Measurements from ENCODE around the gene IGF2BP2. TPM values are rescaled to one million over a fixed set of nuclear protein-coding genes. Genes with fewer than 3 reads are reported as not detected.

Gene IGF2BP2
- total and polyA plus RNA-seq, 2 donors (not counting 1 experiment from before 2014, with no cell fraction given), result 0.01 TPM; not detected in 1

DNA sequence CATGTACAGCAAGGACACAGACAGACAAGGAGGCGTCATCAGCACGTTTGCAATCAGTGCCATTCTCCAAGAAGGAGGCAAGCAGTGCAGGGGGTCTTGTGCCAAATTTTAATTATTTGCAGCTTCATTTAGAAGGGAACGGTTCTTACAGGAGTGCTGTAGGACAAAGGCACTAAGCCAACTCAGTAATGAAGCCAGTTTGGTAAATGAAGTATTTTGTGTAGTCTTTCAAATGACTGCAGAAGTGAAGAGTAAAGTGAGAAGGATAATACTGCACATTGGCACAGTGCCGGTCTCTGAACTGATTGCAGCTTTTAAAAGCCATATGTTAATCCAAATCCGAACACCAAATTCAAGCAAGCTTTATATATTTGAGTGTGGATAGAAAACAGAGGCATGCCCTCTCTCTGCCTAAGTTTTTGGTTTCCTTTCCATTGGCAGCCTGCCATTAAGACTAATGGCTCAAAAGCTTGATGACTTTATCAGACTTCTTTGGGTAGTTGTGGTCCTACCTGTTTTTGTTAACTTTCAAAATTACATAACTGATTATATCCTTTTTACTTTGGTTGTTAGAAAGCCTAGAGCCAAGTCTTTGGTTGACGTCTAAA is 137.5 kb downstream of the IGF2BP2 start:
- ATAC-seq (ENCODE audit: low read depth), result no peak
- Mint-ChIP-seq H3K4me1 (no peaks in the 10 kb centered on the region), H3K9me3 (ENCODE audit: insufficient read depth) (no peaks in the 10 kb centered on the region), H3K27me3 (peaks cover 14% of the 10 kb centered on the region), H3K27ac (no peak overlapping the region), H3K4me3 (no peak overlapping the region)
- no peaks in the 10 kb centered on the region for H3K4me1 ChIP-seq (ENCODE audit: control insufficient read depth in 2 of 2, insufficient read depth in 2 of 2, low read length in 2 of 2)
- POLR2A ChIA-PET, result no interaction called here
- H3K4me2 ChIP-seq (replicated peaks; ENCODE audit: low read depth, low read length, poor library complexity, severe bottlenecking), result no peak overlapping the region
- no peak for DNase-seq
- no peaks in the 10 kb centered on the region for H3K36me3 ChIP-seq (replicated peaks in 1 of 2; ENCODE audit: control extremely low read depth in 1 of 2, control insufficient read depth in 1 of 2, extremely low read depth in 1 of 2, insufficient read depth in 2 of 2, low read length in 1 of 2)
- CTCF ChIA-PET, result interaction anchor here (0.7 kb wide), 1 partner anchor 186 kb away, joined by 3 read pairs; no protein-coding TSS in a partner anchor
- H3K9ac ChIP-seq (ENCODE audit: low read length), result no peak overlapping the region
- no peaks in the 10 kb centered on the region for H3K9me3 ChIP-seq (ENCODE audit: control extremely low read depth in 1 of 3, control insufficient read depth in 2 of 3, insufficient read depth in 1 of 3, low read length in 2 of 3)
- WGBS (ENCODE audit: insufficient coverage), result 94% methylated on average over 4 of the region's 6 CpGs
- intact Hi-C loops (cut with micrococcal nuclease), result no loop called here
- no peaks in the 10 kb centered on the region for H4K20me1 ChIP-seq (ENCODE audit: control insufficient read depth, insufficient read depth, low read length, poor library complexity, severe bottlenecking)
- TF ChIP-seq EZH2 (IDR thresholded peaks at IDR 0.05; ENCODE audit: borderline replicate concordance, insufficient read depth, low read depth, low read length, poor library complexity, severe bottlenecking) (no peak), CTCF (IDR thresholded peaks at IDR 0.05) (no peak)
- no peak overlapping the region for H2AFZ ChIP-seq (ENCODE audit: insufficient read depth, low read depth, low read length, poor library complexity, severe bottlenecking)
- H3K27ac ChIP-seq (ENCODE audit: low read length in 2 of 2), result no peak overlapping the region
- no peak overlapping the region for H3K4me3 ChIP-seq (ENCODE audit: control extremely low read depth in 1 of 5, extremely low read depth in 1 of 5, insufficient read depth in 1 of 5, low read depth in 2 of 5, low read length in 4 of 5)
- H3K79me2 ChIP-seq (ENCODE audit: control insufficient read depth, insufficient read depth, low read length), result no peaks in the 10 kb centered on the region
- no peaks in the 10 kb centered on the region for H3K27me3 ChIP-seq (replicated peaks in 1 of 4; ENCODE audit: control extremely low read depth in 1 of 4, control insufficient read depth in 3 of 4, insufficient read depth in 4 of 4, low read length in 3 of 4)

- Histone ChIP-seq H3K9ac (ENCODE audit: low read length) (no peak overlapping the region), H3K27me3 (replicated peaks in 1 of 4; ENCODE audit: control extremely low read depth in 1 of 4, control insufficient read depth in 3 of 4, insufficient read depth in 4 of 4, low read length in 3 of 4) (no peaks in the 10 kb centered on the region), H2AFZ (ENCODE audit: insufficient read depth, low read depth, low read length, poor library complexity, severe bottlenecking) (no peak overlapping the region), H3K27ac (ENCODE audit: low read length in 2 of 2) (no peak overlapping the region), H4K20me1 (ENCODE audit: control insufficient read depth, insufficient read depth, low read length, poor library complexity, severe bottlenecking) (no peaks in the 10 kb centered on the region), H3K79me2 (ENCODE audit: control insufficient read depth, insufficient read depth, low read length) (no peaks in the 10 kb centered on the region), H3K36me3 (replicated peaks in 1 of 2; ENCODE audit: control extremely low read depth in 1 of 2, control insufficient read depth in 1 of 2, extremely low read depth in 1 of 2, insufficient read depth in 2 of 2, low read length in 1 of 2) (no peaks in the 10 kb centered on the region), H3K9me3 (ENCODE audit: control extremely low read depth in 1 of 3, control insufficient read depth in 2 of 3, insufficient read depth in 1 of 3, low read length in 2 of 3) (peaks cover 0 to 1% (median 0%) of the 10 kb centered on the region in 3 donors), H3K4me3 (ENCODE audit: control extremely low read depth in 1 of 5, extremely low read depth in 1 of 5, insufficient read depth in 1 of 5, low read depth in 2 of 5, low read length in 4 of 5) (no peak overlapping the region), H3K4me2 (replicated peaks; ENCODE audit: low read depth, low read length, poor library complexity, severe bottlenecking) (no peak overlapping the region), H3K4me1 (ENCODE audit: control insufficient read depth in 2 of 2, insufficient read depth in 2 of 2, low read length in 2 of 2) (no peaks in the 10 kb centered on the region)
- no peak overlapping the region for H3K4me3 Mint-ChIP-seq
- no peak for ATAC-seq (ENCODE audit: low read depth)
- no peak for DNase-seq
- peaks cover 2% of the 10 kb centered on the region for H3K9me3 Mint-ChIP-seq (ENCODE audit: insufficient read depth)
- WGBS (ENCODE audit: insufficient coverage), result 100% methylated on average over 2 of the region's 9 CpGs
- H3K27ac Mint-ChIP-seq, result no peak overlapping the region
- intact Hi-C loops (cut with micrococcal nuclease), result no loop called here
- no peaks in the 10 kb centered on the region for H3K4me1 Mint-ChIP-seq
- no peak for TF ChIP-seq CTCF (IDR thresholded peaks at IDR 0.05)
- ChIA-PET CTCF (no interaction called here), POLR2A (no interaction called here)
- H3K27me3 Mint-ChIP-seq, result peaks cover 10% of the 10 kb centered on the region
Observed at GRCh38 chr3:185685231-185686035, 139.4 kb downstream of the IGF2BP2 start.
